ENCODE data around the gene COBL. TPM values are rescaled to one million over a fixed set of nuclear protein-coding genes. Genes with fewer than 3 reads are reported as not detected.

Gene COBL
- polyA plus RNA-seq, 1 donor = 30.5 TPM

- H3K9me3 ChIP-seq (ENCODE audit: control insufficient read depth, low read depth, low read length) = no peaks in the 10 kb centered on the region
- no CpG with 5 or more reads among the region's 4 CpGs for WGBS (ENCODE audit: insufficient coverage, low lambda C conversion rate)
- H3K4me3 ChIP-seq (ENCODE audit: low read length) = no peak overlapping the region
- no peak overlapping the region for H3K27ac ChIP-seq (ENCODE audit: low read length)
- no peak for DNase-seq
- no peaks in the 10 kb centered on the region for H3K27me3 ChIP-seq (ENCODE audit: control insufficient read depth, insufficient read depth, low read length)
- no peaks in the 10 kb centered on the region for H3K36me3 ChIP-seq (ENCODE audit: control insufficient read depth, insufficient read depth, low read length)
- no peaks in the 10 kb centered on the region for H3K4me1 ChIP-seq (ENCODE audit: control insufficient read depth, insufficient read depth, low read length)
These were observed 331.5 kb downstream of the COBL start for GRCh38 chr7:50985096-50985495.

GRCh38 chr7:50983850-50984249, 332.8 kb downstream of the COBL start:
- H3K27me3 ChIP-seq (ENCODE audit: control insufficient read depth, insufficient read depth, low read length) = no peaks in the 10 kb centered on the region
- DNase-seq = no peak
- H3K9me3 ChIP-seq (ENCODE audit: control insufficient read depth, low read depth, low read length) = no peaks in the 10 kb centered on the region
- WGBS (ENCODE audit: insufficient coverage, low lambda C conversion rate) = no CpG with 5 or more reads among the region's 1 CpG
- H3K27ac ChIP-seq (ENCODE audit: low read length) = no peak overlapping the region
- no peak overlapping the region for H3K4me3 ChIP-seq (ENCODE audit: low read length)
- H3K36me3 ChIP-seq (ENCODE audit: control insufficient read depth, insufficient read depth, low read length) = no peaks in the 10 kb centered on the region
- no peaks in the 10 kb centered on the region for H3K4me1 ChIP-seq (ENCODE audit: control insufficient read depth, insufficient read depth, low read length)

GRCh38 chr7:50982626-50983025, 334.0 kb downstream of the COBL start:
- no peak for DNase-seq
- Histone ChIP-seq H3K9me3 (ENCODE audit: control insufficient read depth, low read depth, low read length) (no peaks in the 10 kb centered on the region), H3K4me3 (ENCODE audit: low read length) (no peak overlapping the region), H3K27me3 (ENCODE audit: control insufficient read depth, insufficient read depth, low read length) (no peaks in the 10 kb centered on the region), H3K27ac (ENCODE audit: low read length) (no peak overlapping the region), H3K4me1 (ENCODE audit: control insufficient read depth, insufficient read depth, low read length) (no peaks in the 10 kb centered on the region), H3K36me3 (ENCODE audit: control insufficient read depth, insufficient read depth, low read length) (no peaks in the 10 kb centered on the region)
- no CpG with 5 or more reads among the region's 2 CpGs for WGBS (ENCODE audit: insufficient coverage, low lambda C conversion rate)

GRCh38 chr7:50981743-50982142, 334.9 kb downstream of the COBL start:
- no peak overlapping the region for H3K27ac ChIP-seq (ENCODE audit: low read length)
- no peaks in the 10 kb centered on the region for H3K4me1 ChIP-seq (ENCODE audit: control insufficient read depth, insufficient read depth, low read length)
- 80% methylated on average over 1 of the region's 6 CpGs for WGBS (ENCODE audit: insufficient coverage, low lambda C conversion rate)
- no peak for DNase-seq
- no peak overlapping the region for H3K4me3 ChIP-seq (ENCODE audit: low read length)
- H3K36me3 ChIP-seq (ENCODE audit: control insufficient read depth, insufficient read depth, low read length) = no peaks in the 10 kb centered on the region
- no peaks in the 10 kb centered on the region for H3K27me3 ChIP-seq (ENCODE audit: control insufficient read depth, insufficient read depth, low read length)
- H3K9me3 ChIP-seq (ENCODE audit: control insufficient read depth, low read depth, low read length) = no peaks in the 10 kb centered on the region

- H3K27ac ChIP-seq (ENCODE audit: low read length) = no peak overlapping the region
- H3K9me3 ChIP-seq (ENCODE audit: control insufficient read depth, low read depth, low read length) = no peaks in the 10 kb centered on the region
- no peaks in the 10 kb centered on the region for H3K27me3 ChIP-seq (ENCODE audit: control insufficient read depth, insufficient read depth, low read length)
- no peak for DNase-seq
- no peaks in the 10 kb centered on the region for H3K36me3 ChIP-seq (ENCODE audit: control insufficient read depth, insufficient read depth, low read length)
- no peak overlapping the region for H3K4me3 ChIP-seq (ENCODE audit: low read length)
- no CpG with 5 or more reads among the region's 3 CpGs for WGBS (ENCODE audit: insufficient coverage, low lambda C conversion rate)
- H3K4me1 ChIP-seq (ENCODE audit: control insufficient read depth, insufficient read depth, low read length) = no peaks in the 10 kb centered on the region
These were observed 336.2 kb downstream of the COBL start for GRCh38 chr7:50980411-50980810.

- H3K27me3 ChIP-seq (ENCODE audit: control insufficient read depth, insufficient read depth, low read length) = no peaks in the 10 kb centered on the region
- H3K9me3 ChIP-seq (ENCODE audit: control insufficient read depth, low read depth, low read length) = no peaks in the 10 kb centered on the region
- H3K36me3 ChIP-seq (ENCODE audit: control insufficient read depth, insufficient read depth, low read length) = no peaks in the 10 kb centered on the region
- no peak overlapping the region for H3K27ac ChIP-seq (ENCODE audit: low read length)
- 100% methylated on average over 2 of the region's 2 CpGs for WGBS (ENCODE audit: insufficient coverage, low lambda C conversion rate)
- H3K4me3 ChIP-seq (ENCODE audit: low read length) = no peak overlapping the region
- DNase-seq = no peak
- H3K4me1 ChIP-seq (ENCODE audit: control insufficient read depth, insufficient read depth, low read length) = no peaks in the 10 kb centered on the region
These were observed 337.9 kb downstream of the COBL start for GRCh38 chr7:50978633-50979215.

- Histone ChIP-seq H3K9me3 (ENCODE audit: control insufficient read depth, low read depth, low read length) (no peaks in the 10 kb centered on the region), H3K4me3 (ENCODE audit: low read length) (no peak overlapping the region), H3K4me1 (ENCODE audit: control insufficient read depth, insufficient read depth, low read length) (no peaks in the 10 kb centered on the region), H3K27ac (ENCODE audit: low read length) (no peak overlapping the region), H3K27me3 (ENCODE audit: control insufficient read depth, insufficient read depth, low read length) (no peaks in the 10 kb centered on the region), H3K36me3 (ENCODE audit: control insufficient read depth, insufficient read depth, low read length) (no peaks in the 10 kb centered on the region)
- no peak for DNase-seq
- no CpG with 5 or more reads among the region's 1 CpG for WGBS (ENCODE audit: insufficient coverage, low lambda C conversion rate)
These were observed 339.2 kb downstream of the COBL start for GRCh38 chr7:50977421-50977820.

- H3K4me1 ChIP-seq (ENCODE audit: control insufficient read depth, insufficient read depth, low read length) = no peaks in the 10 kb centered on the region
- DNase-seq = no peak
- WGBS (ENCODE audit: insufficient coverage, low lambda C conversion rate) = 90% methylated on average over 2 of the region's 4 CpGs
These were observed 340.5 kb downstream of the COBL start for GRCh38 chr7:50976064-50976463.

GRCh38 chr7:50974240-50974639, 342.4 kb downstream of the COBL start:
- Histone ChIP-seq H3K27me3 (ENCODE audit: control insufficient read depth, insufficient read depth, low read length) (no peaks in the 10 kb centered on the region), H3K4me3 (ENCODE audit: low read length) (no peak overlapping the region), H3K36me3 (ENCODE audit: control insufficient read depth, insufficient read depth, low read length) (no peaks in the 10 kb centered on the region), H3K9me3 (ENCODE audit: control insufficient read depth, low read depth, low read length) (no peaks in the 10 kb centered on the region), H3K27ac (ENCODE audit: low read length) (no peak overlapping the region), H3K4me1 (ENCODE audit: control insufficient read depth, insufficient read depth, low read length) (no peaks in the 10 kb centered on the region)
- 80% methylated on average over 1 of the region's 5 CpGs for WGBS (ENCODE audit: insufficient coverage, low lambda C conversion rate)
- DNase-seq = no peak

More at GRCh38 chr7:50976064-50976463, 340.5 kb downstream of the COBL start:
- H3K4me3 ChIP-seq (ENCODE audit: low read length) = no peak overlapping the region
- no peaks in the 10 kb centered on the region for H3K36me3 ChIP-seq (ENCODE audit: control insufficient read depth, insufficient read depth, low read length)
- no peak overlapping the region for H3K27ac ChIP-seq (ENCODE audit: low read length)
- no peaks in the 10 kb centered on the region for H3K27me3 ChIP-seq (ENCODE audit: control insufficient read depth, insufficient read depth, low read length)
- no peaks in the 10 kb centered on the region for H3K9me3 ChIP-seq (ENCODE audit: control insufficient read depth, low read depth, low read length)

- Histone ChIP-seq H3K27ac (ENCODE audit: low read length) (no peak overlapping the region), H3K36me3 (ENCODE audit: control insufficient read depth, insufficient read depth, low read length) (no peaks in the 10 kb centered on the region), H3K27me3 (ENCODE audit: control insufficient read depth, insufficient read depth, low read length) (no peaks in the 10 kb centered on the region), H3K9me3 (ENCODE audit: control insufficient read depth, low read depth, low read length) (no peaks in the 10 kb centered on the region), H3K4me3 (ENCODE audit: low read length) (no peak overlapping the region), H3K4me1 (ENCODE audit: control insufficient read depth, insufficient read depth, low read length) (no peaks in the 10 kb centered on the region)
- WGBS (ENCODE audit: insufficient coverage, low lambda C conversion rate) = no CpG with 5 or more reads among the region's 6 CpGs
- DNase-seq = no peak
These were observed 342.8 kb downstream of the COBL start for GRCh38 chr7:50973814-50974213.

GRCh38 chr7:50970092-50970491, 346.5 kb downstream of the COBL start:
- no peaks in the 10 kb centered on the region for H3K36me3 ChIP-seq (ENCODE audit: control insufficient read depth, insufficient read depth, low read length)
- no peaks in the 10 kb centered on the region for H3K4me1 ChIP-seq (ENCODE audit: control insufficient read depth, insufficient read depth, low read length)
- WGBS (ENCODE audit: insufficient coverage, low lambda C conversion rate) = no CpG with 5 or more reads among the region's 7 CpGs
- no peak overlapping the region for H3K4me3 ChIP-seq (ENCODE audit: low read length)
- no peak for DNase-seq
- H3K27me3 ChIP-seq (ENCODE audit: control insufficient read depth, insufficient read depth, low read length) = no peaks in the 10 kb centered on the region
- no peak overlapping the region for H3K27ac ChIP-seq (ENCODE audit: low read length)
- peaks cover 5% of the 10 kb centered on the region for H3K9me3 ChIP-seq (ENCODE audit: control insufficient read depth, low read depth, low read length)

All from large intestine (tissue), 3 donors.